Stimulated activated CD4-positive, alpha-beta T cell treated with anti-CD3 and anti-CD28 coated beads, Interleukin-1b, Interleukin-23, amount 100 ng/mL, for 4 hours (primary cell): ENCODE data around the gene NFKB2.

Source experiments
- DNase-seq, 2 donors: peaks; one replicate each; pipeline ENCODE4 v3.0.0-alpha.2; 2020; ENCODE audit warnings: low read depth in 2 of 2

The NFKB2 gene

GRCh38 chr10:102394801-102395399 is 605 bp upstream of the NFKB2 start:
- DNase-seq = peak in 1 of 2 donors; percentile 51

GRCh38 chr10:102396317-102396650 is 779 bp downstream of the NFKB2 start:
- DNase-seq = no peak

DNA sequence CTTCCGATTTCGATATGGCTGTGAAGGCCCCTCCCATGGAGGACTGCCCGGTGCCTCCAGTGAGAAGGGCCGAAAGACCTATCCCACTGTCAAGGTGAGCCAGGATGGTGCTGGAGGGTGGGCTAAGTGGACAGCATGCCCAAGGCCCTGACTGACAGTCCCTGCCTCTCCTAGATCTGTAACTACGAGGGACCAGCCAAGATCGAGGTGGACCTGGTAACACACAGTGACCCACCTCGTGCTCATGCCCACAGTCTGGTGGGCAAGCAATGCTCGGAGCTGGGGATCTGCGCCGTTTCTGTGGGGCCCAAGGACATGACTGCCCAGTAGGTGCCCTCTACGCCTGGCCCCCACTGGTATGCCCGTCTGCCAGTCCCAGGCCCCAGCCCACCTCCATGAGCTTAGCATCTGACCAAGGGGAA is 1.2 kb downstream of the NFKB2 start:
- no peak for DNase-seq

GRCh38 chr10:102397222-102398171 is 2.0 kb downstream of the NFKB2 start:
- DNase-seq = no peak

- no peak for DNase-seq
These were observed 2.9 kb downstream of the NFKB2 start for GRCh38 chr10:102398172-102399020.

- peak; percentile 79 to 81 for DNase-seq
These were observed 3.9 kb downstream of the NFKB2 start for GRCh38 chr10:102399217-102400021.

DNA sequence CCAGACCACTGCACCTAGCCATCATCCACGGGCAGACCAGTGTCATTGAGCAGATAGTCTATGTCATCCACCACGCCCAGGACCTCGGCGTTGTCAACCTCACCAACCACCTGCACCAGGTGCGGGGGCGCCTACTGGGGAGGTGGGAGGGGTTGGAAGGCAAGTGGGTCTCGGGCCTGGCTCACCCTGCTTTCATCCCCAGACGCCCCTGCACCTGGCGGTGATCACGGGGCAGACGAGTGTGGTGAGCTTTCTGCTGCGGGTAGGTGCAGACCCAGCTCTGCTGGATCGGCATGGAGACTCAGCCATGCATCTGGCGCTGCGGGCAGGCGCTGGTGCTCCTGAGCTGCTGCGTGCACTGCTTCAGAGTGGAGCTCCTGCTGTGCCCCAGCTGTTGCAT is 4.6 kb downstream of the NFKB2 start:
- DNase-seq = no peak

GRCh38 chr10:102400598-102401341 is 5.3 kb downstream of the NFKB2 start:
- no peak for DNase-seq

DNA sequence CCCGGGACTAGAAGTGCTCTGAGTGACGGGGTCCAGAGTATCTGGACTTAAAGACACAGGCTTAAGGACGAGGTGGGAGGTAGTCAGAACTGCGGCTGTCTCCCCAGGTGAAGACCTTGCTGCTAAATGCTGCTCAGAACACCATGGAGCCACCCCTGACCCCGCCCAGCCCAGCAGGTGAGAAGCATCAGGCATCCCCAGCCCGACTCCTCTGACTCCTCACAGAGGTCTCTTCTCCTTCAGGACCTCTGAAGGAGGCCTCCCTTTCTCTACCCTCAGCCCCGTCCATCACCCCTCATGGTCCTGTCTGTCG is 5.8 kb downstream of the NFKB2 start:
- no peak for DNase-seq

DNA sequence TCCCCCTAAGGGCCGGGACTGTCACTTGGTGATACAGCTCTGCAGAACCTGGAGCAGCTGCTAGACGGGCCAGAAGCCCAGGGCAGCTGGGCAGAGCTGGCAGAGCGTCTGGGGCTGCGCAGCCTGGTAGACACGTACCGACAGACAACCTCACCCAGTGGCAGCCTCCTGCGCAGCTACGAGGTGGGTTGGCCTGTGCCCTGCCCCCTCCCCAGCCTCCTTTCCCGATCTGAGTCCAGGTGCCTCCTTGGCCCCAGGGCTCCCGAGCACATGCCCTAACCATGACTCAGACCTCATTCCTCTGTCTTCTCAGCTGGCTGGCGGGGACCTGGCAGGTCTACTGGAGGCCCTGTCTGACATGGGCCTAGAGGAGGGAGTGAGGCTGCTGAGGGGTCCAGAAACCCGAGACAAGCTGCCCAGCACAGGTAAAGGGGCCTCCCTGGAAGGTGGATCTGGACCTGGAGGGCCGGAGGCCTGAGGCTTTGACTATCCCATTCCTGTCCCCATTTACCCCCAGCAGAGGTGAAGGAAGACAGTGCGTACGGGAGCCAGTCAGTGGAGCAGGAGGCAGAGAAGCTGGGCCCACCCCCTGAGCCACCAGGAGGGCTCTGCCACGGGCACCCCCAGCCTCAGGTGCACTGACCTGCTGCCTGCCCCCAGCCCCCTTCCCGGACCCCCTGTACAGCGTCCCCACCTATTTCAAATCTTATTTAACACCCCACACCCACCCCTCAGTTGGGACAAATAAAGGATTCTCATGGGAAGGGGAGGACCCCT is 6.4 kb downstream of the NFKB2 start:
- DNase-seq = no peak

- no peak for DNase-seq
These were observed 7.0 kb downstream of the NFKB2 start for GRCh38 chr10:102402512-102402896.

DNA sequence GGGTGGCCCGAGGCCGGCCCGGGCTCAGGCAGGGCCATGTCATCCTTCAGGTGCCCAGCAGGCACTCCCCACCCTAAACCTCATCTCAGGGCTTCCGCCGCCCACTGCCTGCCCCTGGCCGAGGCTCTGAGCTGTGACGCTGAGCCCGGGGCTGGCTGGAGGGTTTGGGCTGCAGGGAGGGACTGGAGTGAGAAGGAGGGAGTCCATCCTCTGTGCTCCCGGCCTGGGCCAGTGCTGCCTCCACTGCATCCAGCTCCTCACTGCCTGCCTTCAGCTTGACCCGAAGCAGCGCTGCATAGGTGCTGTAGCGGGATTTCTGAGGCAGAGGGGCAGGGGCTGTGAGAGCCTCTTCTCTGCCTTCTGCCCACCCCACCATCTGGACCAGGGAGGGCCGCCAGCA is 7.6 kb downstream of the NFKB2 start:
- DNase-seq = no peak

DNA sequence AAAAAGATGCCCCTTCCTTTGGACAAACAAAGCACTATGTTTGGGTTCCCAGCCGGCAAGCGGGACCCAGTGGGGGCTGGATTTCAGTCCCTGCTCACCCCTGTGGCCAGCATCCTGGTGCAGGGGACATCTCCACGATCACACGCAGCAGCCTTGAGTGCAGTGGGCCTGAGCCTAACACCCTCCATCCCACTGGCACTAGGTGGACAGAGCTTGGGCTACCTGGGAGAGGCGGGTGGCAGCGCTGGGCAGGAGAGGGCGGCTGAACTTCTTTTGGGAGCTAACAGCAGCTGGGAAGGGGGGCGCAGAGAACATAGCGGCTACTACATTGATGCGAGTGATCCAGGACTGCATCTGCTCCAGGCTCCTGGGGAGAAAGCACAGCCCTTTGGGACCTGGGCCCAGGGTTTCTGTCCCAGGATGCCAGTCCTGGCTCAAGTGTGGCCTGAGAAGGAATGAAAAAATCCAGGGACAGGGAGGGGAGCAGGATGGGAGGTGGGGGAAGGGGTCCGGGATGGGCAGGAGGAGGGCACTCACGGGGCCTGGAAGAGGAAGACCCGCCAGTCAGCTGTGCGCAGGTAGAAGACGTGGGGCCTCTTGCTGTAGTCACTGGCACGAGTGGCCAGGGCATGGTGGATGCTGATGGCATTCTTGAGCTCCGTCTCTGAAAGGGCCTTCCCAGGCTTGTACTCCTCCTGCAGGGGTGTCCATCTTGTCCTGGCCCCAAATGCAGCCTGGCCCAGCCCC is 9.0 kb downstream of the NFKB2 start:
- DNase-seq = no peak

DNA sequence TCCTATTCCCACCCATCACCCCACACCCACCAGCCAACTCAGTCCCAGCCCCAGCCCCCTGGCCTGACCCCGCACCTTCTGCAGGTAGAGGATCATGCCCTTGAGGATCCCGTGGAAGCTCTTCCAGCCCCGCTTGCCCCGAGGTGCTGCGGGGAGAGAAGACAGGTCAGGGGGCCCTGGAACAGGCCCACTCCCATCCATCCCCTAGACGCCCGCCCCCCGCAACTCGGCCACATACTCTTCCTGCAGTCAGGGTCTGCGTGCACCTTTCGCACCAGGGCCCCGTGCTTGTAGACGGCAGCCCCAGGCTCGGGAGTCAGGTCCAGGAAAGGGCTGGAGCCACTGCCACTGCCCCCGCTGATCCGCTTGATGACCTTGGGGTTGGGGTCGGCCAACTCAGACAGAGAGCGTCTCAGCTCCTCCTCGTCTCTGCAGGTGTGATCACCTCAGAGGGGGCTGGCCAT is 9.6 kb downstream of the NFKB2 start:
- no peak for DNase-seq

- DNase-seq = no peak
These were observed 10.1 kb downstream of the NFKB2 start for GRCh38 chr10:102405632-102406031.

- no peak for DNase-seq
These were observed 11.3 kb downstream of the NFKB2 start for GRCh38 chr10:102406815-102407214.

- DNase-seq = no peak
These were observed 12.1 kb downstream of the NFKB2 start for GRCh38 chr10:102407425-102408130.

DNA sequence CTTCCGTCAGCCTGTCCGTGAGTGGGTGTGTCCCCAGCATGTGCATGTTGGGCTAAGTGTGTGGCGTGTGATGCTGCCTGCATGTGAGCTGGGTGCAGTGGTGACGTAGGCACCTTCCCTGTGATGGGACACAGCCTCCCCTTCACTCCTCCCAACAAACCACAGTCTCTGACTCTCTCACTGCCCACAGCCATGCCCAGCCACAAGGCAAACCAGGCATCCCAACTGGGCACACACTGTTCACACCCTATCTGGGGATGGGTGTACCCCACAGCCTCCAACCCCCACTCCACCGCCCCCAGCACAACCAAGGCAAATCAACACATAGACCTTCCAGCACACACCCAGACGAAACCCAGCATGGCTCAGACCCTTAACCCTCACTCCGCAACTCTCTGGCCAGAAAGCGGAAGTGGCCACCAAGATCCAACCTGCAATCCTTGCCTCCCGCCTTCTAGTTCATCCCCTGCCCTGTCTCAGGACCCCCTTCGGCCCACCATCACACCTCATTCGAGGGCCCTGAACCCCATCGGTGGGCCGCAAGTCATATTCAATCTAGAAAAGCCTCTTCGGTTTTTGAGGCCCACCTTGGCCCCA is 12.7 kb downstream of the NFKB2 start:
- DNase-seq = no peak
